ENCODE results near the gene DAB2IP.

GRCh38 chr9:121684381-121685145 is 33.1 kb downstream of the DAB2IP start:
- TF ChIP-seq BHLHE40 (IDR thresholded peaks at IDR 0.05; ENCODE audit: borderline replicate concordance) (no peak), FOXK2 (IDR thresholded peaks at IDR 0.05) (no peak), SUZ12 (IDR thresholded peaks at IDR 0.05) (no peak), LEF1 (IDR thresholded peaks at IDR 0.05; ENCODE audit: borderline replicate concordance) (no peak), FOXM1 (IDR thresholded peaks at IDR 0.05; ENCODE audit: borderline replicate concordance) (no peak), SP1 (IDR thresholded peaks at IDR 0.05) (no peak), NFRKB (IDR thresholded peaks at IDR 0.05) (no peak), FOXA1 (IDR thresholded peaks at IDR 0.05) (no peak), PKNOX1 (IDR thresholded peaks at IDR 0.05) (no peak), TARDBP (IDR thresholded peaks at IDR 0.05) (no peak), ARNT (IDR thresholded peaks at IDR 0.05) (no peak), HDGF (IDR thresholded peaks at IDR 0.05; ENCODE audit: borderline replicate concordance) (no peak), ELF4 (IDR thresholded peaks at IDR 0.05) (no peak)
